ENCODE results near the gene ARIH2.
"Not testable (repeated sequence)": the region's sequence is repeated elsewhere in the genome, so short reads cannot be mapped to it uniquely, and the experiment has no call there.

ARIH2 gene

GRCh38 chr3:48918388-48919214, at the start of gene ARIH2:
TSS of gene ARIH2 (plus strand) at chr3:48918842. CDS start at chr3:48927559, 8,717 bp downstream.
- DNase-seq (ENCODE audit: low read depth in 2 of 2, low spot score in 1 of 2): peak; percentile 60 to 73

- DNase-seq (ENCODE audit: low read depth in 2 of 2, low spot score in 1 of 2): no peak
These were observed 41.0 kb upstream of the ARIH2 start for GRCh38 chr3:48877671-48878070.

- no peak for DNase-seq (ENCODE audit: low read depth in 2 of 2, low spot score in 1 of 2)
These were observed 39.2 kb upstream of the ARIH2 start for GRCh38 chr3:48879307-48879993.

- DNase-seq (ENCODE audit: low read depth in 2 of 2, low spot score in 1 of 2): no peak
These were observed 38.7 kb upstream of the ARIH2 start for GRCh38 chr3:48879994-48880377.

GRCh38 chr3:48881006-48881405, 37.6 kb upstream of the ARIH2 start:
- no peak for DNase-seq (ENCODE audit: low read depth in 2 of 2, low spot score in 1 of 2)

- no peak for DNase-seq (ENCODE audit: low read depth in 2 of 2, low spot score in 1 of 2)
These were observed 37.0 kb upstream of the ARIH2 start for GRCh38 chr3:48881652-48882114.

- DNase-seq (ENCODE audit: low read depth in 2 of 2, low spot score in 1 of 2): no peak
These were observed 32.9 kb upstream of the ARIH2 start for GRCh38 chr3:48885753-48886152.

GRCh38 chr3:48891606-48892005, 27.0 kb upstream of the ARIH2 start:
- DNase-seq (ENCODE audit: low read depth in 2 of 2, low spot score in 1 of 2): no peak

- no peak for DNase-seq (ENCODE audit: low read depth in 2 of 2, low spot score in 1 of 2)
These were observed 24.1 kb upstream of the ARIH2 start for GRCh38 chr3:48894516-48894915.

GRCh38 chr3:48896936-48897335, 21.7 kb upstream of the ARIH2 start:
- no peak for DNase-seq (ENCODE audit: low read depth in 2 of 2, low spot score in 1 of 2)

- no peak for DNase-seq (ENCODE audit: low read depth in 2 of 2, low spot score in 1 of 2)
These were observed 20.9 kb upstream of the ARIH2 start for GRCh38 chr3:48897460-48898376.

- peak; percentile 77 to 82 for DNase-seq (ENCODE audit: low read depth in 2 of 2, low spot score in 1 of 2)
These were observed 20.0 kb upstream of the ARIH2 start, which contains the start of gene SLC25A20 for GRCh38 chr3:48898383-48899234. TSS of gene SLC25A20 (minus strand) at chr3:48898882. CDS start at chr3:48898794, 88 bp downstream.

GRCh38 chr3:48899273-48899672, 19.4 kb upstream of the ARIH2 start:
- no peak for DNase-seq (ENCODE audit: low read depth in 2 of 2, low spot score in 1 of 2)

GRCh38 chr3:48907026-48907425, 11.6 kb upstream of the ARIH2 start:
- not testable (repeated sequence) for DNase-seq (ENCODE audit: low read depth in 2 of 2, low spot score in 1 of 2)

- DNase-seq (ENCODE audit: low read depth in 2 of 2, low spot score in 1 of 2): no peak
These were observed 3.3 kb upstream of the ARIH2 start for GRCh38 chr3:48915296-48915695.

- DNase-seq (ENCODE audit: low read depth in 2 of 2, low spot score in 1 of 2): peak in 1 of 2 donors; percentile 40
These were observed 835 bp downstream of the ARIH2 start for GRCh38 chr3:48919215-48920138.

- DNase-seq (ENCODE audit: low read depth in 2 of 2, low spot score in 1 of 2): no peak
These were observed 8.1 kb downstream of the ARIH2 start for GRCh38 chr3:48926425-48927392.

- no peak for DNase-seq (ENCODE audit: low read depth in 2 of 2, low spot score in 1 of 2)
These were observed 9.3 kb downstream of the ARIH2 start for GRCh38 chr3:48927928-48928327.
